Fibroblast of skin of scalp (primary cell): ENCODE measurements around the gene UMAD1.

Experiments used
- DNase-seq: peaks from one replicate; pipeline ENCODE4 v3.0.0-alpha.2; 2013

Gene UMAD1

DNA sequence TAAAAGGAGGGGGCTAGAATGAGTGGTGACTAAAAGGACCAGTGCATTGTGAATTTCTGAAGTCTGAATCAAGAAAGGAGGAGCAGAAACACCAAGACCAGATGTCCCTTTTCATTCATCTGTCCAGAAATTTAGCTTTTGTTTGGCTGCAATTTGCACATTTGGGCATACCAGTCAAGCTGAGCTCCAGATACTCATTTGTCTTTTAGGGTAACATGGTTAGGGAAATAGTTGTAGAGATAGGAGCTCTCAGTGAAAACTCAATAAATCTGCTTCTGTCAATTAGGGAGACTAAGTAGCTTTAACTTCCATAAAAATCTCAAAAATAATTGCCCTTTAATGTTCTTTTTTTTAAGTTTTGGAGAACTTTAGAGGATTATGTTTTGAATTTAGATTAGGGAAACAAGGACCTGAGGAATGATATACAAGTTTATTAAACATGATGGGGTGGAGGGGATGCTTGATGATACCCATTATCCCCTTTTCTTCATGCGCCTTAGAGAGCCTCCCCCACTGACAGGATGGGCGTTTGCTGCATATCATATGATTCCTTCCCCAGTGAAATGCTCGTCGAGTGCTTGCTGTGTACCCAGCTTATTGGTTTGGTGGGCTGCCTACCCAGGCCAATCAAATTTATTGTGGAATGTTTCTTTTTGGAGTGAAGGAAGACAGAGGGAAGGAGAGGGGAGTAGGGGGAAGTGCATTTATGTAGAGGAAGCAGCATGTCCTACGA, 128.6 kb downstream of the UMAD1 start:
- DNase-seq: no peak

DNA sequence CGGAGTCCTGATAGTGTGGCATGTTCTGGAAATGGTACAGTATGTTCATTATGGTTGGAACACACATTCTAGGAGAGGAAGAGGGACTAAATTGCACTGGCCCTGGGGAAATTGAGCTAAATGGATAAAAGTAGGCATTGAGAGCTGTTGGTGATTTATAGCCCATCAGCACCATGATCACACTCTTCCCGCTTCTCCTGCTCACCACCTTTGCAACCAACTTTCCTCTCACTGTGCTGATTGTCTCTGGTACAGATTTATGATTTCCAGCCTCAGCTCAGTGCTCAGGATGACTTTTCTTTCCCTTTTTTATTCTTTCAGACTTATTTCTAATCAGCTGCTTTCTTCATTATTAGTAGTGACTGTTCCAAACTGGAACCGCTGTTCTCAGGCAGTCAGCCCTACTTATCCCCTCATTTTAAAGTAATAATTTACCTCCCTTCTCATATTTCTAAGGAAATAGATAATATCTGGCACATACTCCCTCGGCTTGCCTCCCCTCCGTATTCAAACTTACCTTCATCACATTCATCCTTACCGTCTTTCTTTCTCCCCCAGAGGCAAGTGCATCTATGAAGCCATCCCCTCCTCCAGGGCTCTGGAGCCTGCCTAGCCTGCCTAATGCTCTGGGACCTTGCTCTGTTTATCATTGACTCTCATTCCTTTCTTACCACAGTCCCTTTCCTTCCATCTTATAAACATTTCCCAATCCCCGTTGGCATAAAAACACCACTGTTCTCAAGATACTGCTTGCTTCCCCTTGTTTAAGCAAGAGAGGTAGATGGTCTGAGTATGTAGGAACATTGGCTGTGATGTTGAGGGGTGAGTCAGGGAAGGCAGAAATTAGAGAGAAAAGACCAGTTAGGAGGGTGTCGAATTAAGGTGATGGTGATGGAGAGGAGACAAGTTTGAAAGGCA, 129.4 kb downstream of the UMAD1 start:
- DNase-seq: no peak

- no peak for DNase-seq
Measured at GRCh38 chr7:7771452-7771851, 130.9 kb downstream of the UMAD1 start.

GRCh38 chr7:7772397-7772821, 131.9 kb downstream of the UMAD1 start:
- DNase-seq: no peak

GRCh38 chr7:7773334-7774309, 133.1 kb downstream of the UMAD1 start:
- DNase-seq: no peak

GRCh38 chr7:7779888-7780287, 139.3 kb downstream of the UMAD1 start:
- no peak for DNase-seq

GRCh38 chr7:7783001-7783400, 142.4 kb downstream of the UMAD1 start:
- DNase-seq: no peak

- DNase-seq: no peak
Measured at GRCh38 chr7:7785344-7785973, 144.9 kb downstream of the UMAD1 start.

DNA sequence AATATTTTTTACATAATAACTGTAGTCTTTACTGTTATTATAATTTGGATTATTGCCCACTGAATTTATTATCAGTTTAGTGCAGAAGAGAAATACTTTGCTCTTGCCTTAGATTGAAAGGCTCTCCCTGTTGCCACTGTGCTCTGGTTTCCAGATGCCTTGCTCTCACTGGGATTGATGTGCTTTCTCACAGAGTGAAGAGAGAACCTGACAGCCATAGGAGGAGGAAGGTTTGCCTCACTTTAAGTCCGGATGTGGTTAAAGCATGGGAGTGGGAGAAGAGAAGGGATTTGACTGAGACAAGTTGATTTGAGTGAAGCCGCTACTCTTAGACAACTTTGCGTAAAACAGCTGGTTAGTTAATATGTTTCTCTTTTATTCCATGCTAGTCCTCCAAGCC, 146.0 kb downstream of the UMAD1 start:
- no peak for DNase-seq

DNA sequence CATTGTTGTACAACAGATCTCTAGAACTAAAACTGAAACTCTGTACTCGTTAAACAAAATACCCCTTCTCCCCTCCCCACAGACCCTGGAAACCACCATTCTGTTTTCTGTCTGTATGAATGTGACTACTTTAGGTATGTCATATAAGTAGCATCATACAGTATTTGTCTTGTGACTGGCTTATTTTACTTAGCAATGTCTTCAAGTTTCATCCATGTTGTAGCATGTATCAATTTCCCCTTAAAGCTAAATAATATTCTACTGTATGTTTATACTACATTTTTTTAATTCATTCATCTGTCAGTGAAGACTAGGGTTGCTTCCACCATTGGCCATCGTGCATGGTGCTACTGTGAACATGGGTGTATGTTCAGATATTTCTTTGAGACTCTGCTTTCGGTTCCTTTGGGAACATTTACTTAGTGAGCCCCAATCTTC, 149.0 kb downstream of the UMAD1 start:
- no peak for DNase-seq

- peak; percentile 66 for DNase-seq
Measured at GRCh38 chr7:7790041-7790741, 149.6 kb downstream of the UMAD1 start.

DNA sequence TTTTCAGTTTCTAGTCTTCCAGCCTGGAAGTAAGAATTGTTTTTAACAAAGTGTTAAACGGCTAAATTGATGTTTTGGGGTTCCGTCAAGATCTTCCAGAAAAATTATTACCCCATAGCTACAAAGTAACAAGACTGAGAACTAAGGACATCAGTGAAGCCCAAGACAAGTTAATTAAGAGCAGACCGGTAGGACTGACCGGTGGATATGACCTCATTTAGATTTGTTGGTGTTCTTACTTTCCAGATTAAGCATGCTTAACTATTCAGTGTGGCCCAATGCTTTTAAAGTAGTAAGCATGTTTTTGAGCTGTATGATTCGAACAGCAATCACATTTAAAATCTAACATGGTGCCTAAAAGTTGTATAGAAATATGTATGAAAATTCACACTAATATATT, 151.0 kb downstream of the UMAD1 start:
- no peak for DNase-seq

DNA sequence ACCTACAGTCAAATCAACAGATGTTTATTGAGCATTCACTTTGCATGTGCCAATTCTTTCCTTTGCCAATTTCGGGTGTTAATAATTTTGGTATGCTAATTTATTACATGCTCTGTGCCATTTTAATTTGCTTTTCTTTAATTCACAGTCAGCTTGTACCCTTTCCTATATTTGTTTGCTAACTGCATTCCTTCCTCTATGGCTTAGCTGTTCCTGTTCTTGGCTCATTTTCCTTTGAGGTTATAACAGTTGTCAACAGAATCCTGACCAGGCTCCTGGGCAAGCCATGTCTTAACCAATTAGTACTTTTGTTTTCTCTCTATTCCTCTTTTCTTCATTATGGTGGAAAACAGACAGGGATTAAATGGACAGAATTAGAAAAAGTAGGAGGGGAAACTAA, 151.5 kb downstream of the UMAD1 start:
- no peak for DNase-seq

GRCh38 chr7:7793249-7793648, 152.7 kb downstream of the UMAD1 start:
- DNase-seq: no peak

DNA sequence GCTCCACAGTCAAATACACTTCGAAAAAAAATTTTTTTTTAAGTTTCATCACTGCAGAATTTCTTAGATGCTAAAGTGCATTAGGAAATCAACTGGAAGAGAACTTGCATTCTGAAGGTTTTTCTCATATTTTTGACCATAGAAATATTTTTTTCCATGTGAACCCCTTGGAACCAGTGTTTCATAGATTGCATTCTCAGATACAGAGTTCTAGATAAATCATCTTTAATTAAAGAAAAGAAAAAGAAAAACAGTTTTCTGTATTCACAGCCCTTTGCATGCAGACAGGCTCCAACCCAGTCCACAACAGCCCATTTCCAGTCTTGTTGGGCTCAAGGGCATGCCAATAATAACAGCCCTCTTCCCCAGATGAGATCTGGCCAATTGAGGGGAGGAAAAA, 153.4 kb downstream of the UMAD1 start:
- peak; percentile 18 for DNase-seq

- DNase-seq: no peak
Measured at GRCh38 chr7:7795203-7795602, 154.7 kb downstream of the UMAD1 start.

GRCh38 chr7:7795630-7796121, 155.1 kb downstream of the UMAD1 start:
- peak; percentile 54 for DNase-seq

- no peak for DNase-seq
Measured at GRCh38 chr7:7798510-7798909, 158.0 kb downstream of the UMAD1 start.

DNA sequence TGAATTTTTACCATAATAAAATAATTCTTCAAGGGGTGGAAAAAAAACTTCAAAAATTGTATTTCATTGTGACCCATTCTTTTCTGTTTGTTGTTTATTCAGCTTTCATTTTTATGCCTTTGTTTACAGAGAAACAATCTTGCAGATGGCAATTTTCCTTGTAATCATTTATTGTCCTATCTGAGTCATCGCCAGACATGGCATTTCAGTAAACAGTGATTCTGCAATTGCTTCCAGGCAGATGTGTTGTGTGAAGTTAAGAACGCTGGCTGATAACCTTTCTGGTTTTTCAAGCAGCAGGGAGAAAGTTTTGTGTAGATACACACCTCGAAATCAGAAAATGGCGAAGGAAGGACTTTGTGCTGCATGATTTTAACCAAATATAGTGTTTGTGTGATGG, 158.6 kb downstream of the UMAD1 start:
- DNase-seq: no peak

- no peak for DNase-seq
Measured at GRCh38 chr7:7802531-7802930, 162.0 kb downstream of the UMAD1 start.

- peak; percentile 36 for DNase-seq
Measured at GRCh38 chr7:7803715-7804178, 163.2 kb downstream of the UMAD1 start.
